GM10266 (cell line): ENCODE results near the gene TSBP1.
A peak's percentile ranks its signal among the peaks of the same experiment; 100 is the strongest.

Source experiments
- DNase-seq: peaks from one replicate; pipeline ENCODE4 v3.0.0; 2012; ENCODE audit errors: extremely low spot score
- CTCF ChIP-seq: IDR thresholded peaks from 2 replicates; pipeline ENCODE4 v1.5.1; 2012; ENCODE audit warnings: mild to moderate bottlenecking, low read depth; ENCODE audit not compliant: control insufficient read depth, insufficient read depth; ENCODE audit errors: missing control alignments

Gene TSBP1

GRCh38 chr6:32371803-32372202 lies at the start of gene TSBP1:
Gene TSBP1, minus strand, starts transcription at chr6:32371903. Its CDS starts 197 bp downstream, at chr6:32371706.
- TF ChIP-seq CTCF = no peak
- no peak for DNase-seq

GRCh38 chr6:32416036-32416435 lies 44.3 kb upstream of the TSBP1 start:
- TF ChIP-seq CTCF = no peak
- no peak for DNase-seq

DNA sequence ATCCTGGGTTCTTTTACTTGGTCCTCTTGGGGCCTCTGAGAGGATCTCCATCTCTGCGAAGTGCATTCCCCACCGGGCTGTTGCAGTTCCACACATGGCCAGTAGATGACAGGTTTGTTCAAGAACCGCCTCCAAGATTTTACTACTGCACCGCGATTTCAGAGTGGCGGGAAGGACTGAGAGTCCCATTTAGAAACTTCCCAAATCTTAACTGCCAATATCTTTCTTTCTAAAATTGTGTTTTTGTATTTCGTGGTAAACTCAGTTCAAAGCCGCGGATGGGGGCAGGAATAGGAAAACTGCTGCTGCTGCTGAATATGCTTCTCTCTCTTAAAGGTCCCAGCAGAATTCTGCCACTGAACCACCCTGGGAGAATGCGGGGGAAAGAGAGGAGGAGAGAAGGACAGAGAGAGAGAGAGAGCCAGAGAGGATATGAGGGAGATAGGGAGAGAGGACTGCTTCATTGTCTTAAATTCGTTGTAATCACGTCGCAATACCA lies 43.9 kb upstream of the TSBP1 start:
- peak; percentile 96 for TF ChIP-seq CTCF
- peak; percentile 49 for DNase-seq

DNA sequence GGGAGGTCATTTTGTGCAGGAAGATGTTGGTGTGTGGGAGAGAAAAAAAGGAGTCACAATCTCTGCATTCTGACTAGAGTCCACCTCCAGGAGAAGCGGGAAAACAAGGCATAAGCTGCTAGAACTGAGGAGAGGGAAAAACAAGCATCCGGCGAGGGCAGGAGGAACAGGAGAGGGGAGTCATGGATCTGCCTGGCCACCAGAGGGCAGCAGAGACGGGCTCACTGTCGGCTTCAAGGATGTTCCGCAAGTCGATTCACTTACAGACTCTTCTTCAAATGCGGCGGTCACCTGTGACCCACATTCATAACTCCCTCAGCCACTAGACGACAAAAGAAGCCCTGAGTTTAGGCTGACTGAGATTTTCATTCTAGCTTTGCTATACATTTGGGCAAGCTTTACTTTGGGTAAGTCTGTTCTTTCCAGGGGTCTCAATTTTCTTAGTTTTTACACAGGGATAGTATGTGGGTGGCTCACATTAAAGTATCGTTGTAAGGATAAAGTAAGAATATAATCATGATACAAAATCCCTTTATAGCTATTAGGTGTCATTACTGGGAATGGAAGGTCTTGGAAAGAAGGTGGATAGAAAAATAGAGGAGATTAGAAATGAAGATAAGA lies 41.8 kb upstream of the TSBP1 start:
- peak; percentile 90 for TF ChIP-seq CTCF

DNA sequence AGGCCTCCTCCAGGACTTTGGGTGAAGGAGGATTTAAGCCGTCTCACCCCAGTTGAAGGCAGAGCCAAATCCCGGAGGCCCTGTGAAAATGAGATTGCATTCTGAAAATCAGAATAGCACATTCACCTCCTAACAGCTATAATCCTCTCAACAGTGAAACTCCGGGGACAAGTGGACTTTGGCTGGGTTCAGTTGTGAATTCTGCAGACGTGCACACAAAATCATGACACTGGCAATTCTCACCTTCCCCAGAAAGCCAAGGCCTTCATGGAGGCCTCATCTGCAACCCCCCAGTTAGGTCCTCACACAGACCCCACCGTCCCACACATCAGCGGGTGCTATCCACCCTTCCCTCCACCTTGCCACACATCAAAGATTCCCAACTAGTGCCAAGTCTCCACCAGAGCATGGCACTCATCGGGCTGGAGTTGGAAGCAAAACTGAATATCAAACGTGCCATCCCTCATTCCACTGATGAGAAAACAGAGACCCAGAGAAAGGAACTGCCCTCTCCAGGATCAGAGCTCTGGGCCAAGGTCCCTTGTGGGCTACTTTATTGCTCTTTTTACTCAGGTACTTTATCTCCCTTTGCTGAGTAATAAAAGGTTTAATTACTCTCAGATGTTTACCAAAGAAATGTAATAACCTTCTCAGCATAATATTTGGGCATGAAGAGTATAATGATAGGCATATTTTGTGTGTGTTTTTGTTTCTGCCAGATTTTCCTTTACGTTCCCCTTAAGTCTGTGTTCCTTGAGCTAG lies 40.0 kb upstream of the TSBP1 start:
- no peak for DNase-seq
- no peak for TF ChIP-seq CTCF

More for the DNA sequence above, 41.8 kb upstream of the TSBP1 start:
- DNase-seq = peak; percentile 66

DNA sequence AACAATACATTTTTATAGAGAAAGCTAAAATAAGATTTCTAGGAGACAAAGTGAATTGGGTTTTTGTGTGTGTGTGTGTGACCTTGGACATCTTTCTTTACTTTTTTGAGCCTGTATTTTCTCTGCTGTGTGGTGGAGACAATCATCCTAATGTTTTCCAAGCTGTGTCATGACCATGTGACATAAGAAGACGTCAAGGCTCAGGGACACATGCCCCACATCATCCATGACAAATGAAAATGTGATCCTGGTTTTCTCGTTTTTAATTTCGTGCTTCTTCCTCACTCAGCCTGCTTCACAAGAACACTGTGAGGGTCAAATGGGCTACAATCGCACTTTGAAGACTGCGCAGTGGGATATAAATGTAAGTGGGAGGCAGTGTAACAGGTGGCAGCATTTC lies 39.2 kb upstream of the TSBP1 start:
- no peak for DNase-seq
- TF ChIP-seq CTCF = no peak

DNA sequence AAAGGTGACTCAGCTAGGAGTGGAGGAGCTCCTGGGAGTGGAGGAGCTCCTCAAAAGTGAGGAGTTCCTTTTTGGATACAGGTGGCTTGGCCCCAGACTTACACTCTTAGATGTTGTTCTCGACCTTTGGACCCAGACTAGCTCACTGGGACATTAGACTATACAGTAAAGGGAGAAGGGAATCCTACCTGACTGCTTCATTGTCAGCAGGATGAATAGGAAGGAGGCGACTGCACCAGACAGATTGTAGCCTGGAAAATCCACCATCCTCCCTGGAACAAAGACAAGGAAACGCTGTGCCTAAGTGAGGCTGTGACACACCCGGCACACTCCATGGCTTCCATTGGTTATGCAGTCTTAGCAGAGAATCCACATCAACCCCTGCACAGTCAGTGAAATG lies 35.2 kb upstream of the TSBP1 start, which contains the start of gene BTNL2:
Gene BTNL2, minus strand, starts transcription at position 325 of the 400 bp plus-strand sequence. Its CDS starts 58 bp downstream, at position 267.
- no peak for DNase-seq
- TF ChIP-seq CTCF = no peak
